ENCODE results near the gene SPDYE2B.
"Not testable (repeated sequence)": the region's sequence is repeated elsewhere in the genome, so short reads cannot be mapped to it uniquely, and the experiment has no call there.

The SPDYE2B gene

GRCh38 chr7:102643404-102643803 is 6.7 kb upstream of the SPDYE2B start:
- DNase-seq, result not testable (repeated sequence)

- not testable (repeated sequence) for DNase-seq
Observed at GRCh38 chr7:102647813-102648212, 2.3 kb upstream of the SPDYE2B start.

- not testable (repeated sequence) for DNase-seq
Observed at GRCh38 chr7:102664765-102665164, 14.6 kb downstream of the SPDYE2B start.

- DNase-seq, result not testable (repeated sequence)
Observed at GRCh38 chr7:102666850-102667249, 16.7 kb downstream of the SPDYE2B start.

- DNase-seq, result not testable (repeated sequence)
Observed at GRCh38 chr7:102667523-102667922, 17.4 kb downstream of the SPDYE2B start.

GRCh38 chr7:102671166-102671955 is 21.2 kb downstream of the SPDYE2B start, which contains the start of gene POLR2J2:
Gene POLR2J2 (minus strand): TSS chr7:102671663. CDS start chr7:102671601, 62 bp downstream.
- DNase-seq, result peak; percentile 5

- not testable (repeated sequence) for DNase-seq
Observed at GRCh38 chr7:102671956-102672307, 21.8 kb downstream of the SPDYE2B start.

GRCh38 chr7:102673447-102674067 is 23.4 kb downstream of the SPDYE2B start:
- DNase-seq, result not testable (repeated sequence)

GRCh38 chr7:102675545-102675944 is 25.4 kb downstream of the SPDYE2B start:
- DNase-seq, result not testable (repeated sequence)

- not testable (repeated sequence) for DNase-seq
Observed at GRCh38 chr7:102680780-102681179, 30.7 kb downstream of the SPDYE2B start.

- not testable (repeated sequence) for DNase-seq
Observed at GRCh38 chr7:102682560-102682959, 32.4 kb downstream of the SPDYE2B start.

- DNase-seq, result not testable (repeated sequence)
Observed at GRCh38 chr7:102688299-102689036, 38.3 kb downstream of the SPDYE2B start.

GRCh38 chr7:102689436-102690282 is 39.5 kb downstream of the SPDYE2B start:
- peak; percentile 3 for DNase-seq

GRCh38 chr7:102690602-102691001 is 40.5 kb downstream of the SPDYE2B start:
- DNase-seq, result not testable (repeated sequence)

GRCh38 chr7:102694008-102694407 is 43.9 kb downstream of the SPDYE2B start:
- not testable (repeated sequence) for DNase-seq

- not testable (repeated sequence) for DNase-seq
Observed at GRCh38 chr7:102695033-102695552, 45.0 kb downstream of the SPDYE2B start.

- DNase-seq, result not testable (repeated sequence)
Observed at GRCh38 chr7:102696009-102696408, 45.9 kb downstream of the SPDYE2B start.

- not testable (repeated sequence) for DNase-seq
Observed at GRCh38 chr7:102697642-102698512, 47.8 kb downstream of the SPDYE2B start.

- DNase-seq, result not testable (repeated sequence)
Observed at GRCh38 chr7:102698962-102699750, 49.0 kb downstream of the SPDYE2B start.
